GM10266 (cell line): ENCODE data around the gene FAM114A1.

ENCODE experiments used
- DNase-seq: peaks from one replicate; pipeline ENCODE4 v3.0.0; 2012; ENCODE audit errors: extremely low spot score
- TF ChIP-seq, protein P1 (sequence below): IDR thresholded peaks from 2 replicates; pipeline ENCODE4 v1.5.1; 2012; ENCODE audit warnings: mild to moderate bottlenecking, low read depth; ENCODE audit not compliant: control insufficient read depth, insufficient read depth; ENCODE audit errors: missing control alignments

Gene FAM114A1

DNA sequence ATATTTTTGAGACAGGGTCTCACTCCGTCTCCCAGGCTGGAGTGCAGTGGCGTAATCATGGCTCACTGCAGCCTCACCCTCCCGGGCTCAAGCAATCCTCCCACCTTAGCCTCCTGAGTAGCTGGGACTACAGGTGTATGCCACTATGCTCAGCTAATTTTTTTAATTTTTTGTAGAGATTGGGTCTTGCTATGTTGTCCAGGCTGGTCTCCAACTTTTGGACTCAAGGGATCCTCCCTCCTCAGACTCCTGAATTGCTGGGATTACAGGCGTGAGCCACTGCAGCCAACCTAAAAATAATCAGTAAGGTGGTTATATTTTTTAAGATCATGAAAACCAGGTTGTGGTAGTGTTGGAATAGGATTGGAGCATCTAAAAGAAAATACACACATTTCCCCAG, 126.5 kb downstream of the FAM114A1 start:
- DNase-seq, result no peak
- TF ChIP-seq, protein P1, sequence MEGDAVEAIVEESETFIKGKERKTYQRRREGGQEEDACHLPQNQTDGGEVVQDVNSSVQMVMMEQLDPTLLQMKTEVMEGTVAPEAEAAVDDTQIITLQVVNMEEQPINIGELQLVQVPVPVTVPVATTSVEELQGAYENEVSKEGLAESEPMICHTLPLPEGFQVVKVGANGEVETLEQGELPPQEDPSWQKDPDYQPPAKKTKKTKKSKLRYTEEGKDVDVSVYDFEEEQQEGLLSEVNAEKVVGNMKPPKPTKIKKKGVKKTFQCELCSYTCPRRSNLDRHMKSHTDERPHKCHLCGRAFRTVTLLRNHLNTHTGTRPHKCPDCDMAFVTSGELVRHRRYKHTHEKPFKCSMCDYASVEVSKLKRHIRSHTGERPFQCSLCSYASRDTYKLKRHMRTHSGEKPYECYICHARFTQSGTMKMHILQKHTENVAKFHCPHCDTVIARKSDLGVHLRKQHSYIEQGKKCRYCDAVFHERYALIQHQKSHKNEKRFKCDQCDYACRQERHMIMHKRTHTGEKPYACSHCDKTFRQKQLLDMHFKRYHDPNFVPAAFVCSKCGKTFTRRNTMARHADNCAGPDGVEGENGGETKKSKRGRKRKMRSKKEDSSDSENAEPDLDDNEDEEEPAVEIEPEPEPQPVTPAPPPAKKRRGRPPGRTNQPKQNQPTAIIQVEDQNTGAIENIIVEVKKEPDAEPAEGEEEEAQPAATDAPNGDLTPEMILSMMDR, result no peak
